A204.1 (cell line): ENCODE results near the gene SALL1.

ENCODE experiments used
- FAIRE-seq: peaks from 2 replicates; lab custom pipeline; 2012; peaks lifted over from hg19 to GRCh38; lab: Jason Lieb, UNC

The SALL1 gene

DNA sequence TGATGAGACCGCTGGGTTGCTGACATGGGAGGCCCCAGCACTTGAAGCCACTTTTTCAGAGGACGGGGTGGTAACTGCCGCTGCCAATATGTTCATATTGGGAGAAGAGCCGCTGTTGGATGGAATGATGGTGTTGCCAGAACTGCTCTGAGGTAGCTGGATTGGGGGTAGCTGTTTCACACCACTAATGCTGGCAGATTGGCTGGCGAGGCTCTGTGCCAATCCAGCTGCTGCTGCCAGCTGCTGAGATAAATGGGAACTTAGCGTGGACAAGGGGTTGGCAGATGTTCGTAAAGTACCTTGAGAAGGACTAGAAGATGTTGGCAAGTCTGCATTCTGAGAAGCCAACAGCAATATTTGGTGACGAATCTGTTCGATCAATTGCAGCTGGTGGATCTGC, 10.0 kb downstream of the SALL1 start:
- FAIRE-seq, result no peak

DNA sequence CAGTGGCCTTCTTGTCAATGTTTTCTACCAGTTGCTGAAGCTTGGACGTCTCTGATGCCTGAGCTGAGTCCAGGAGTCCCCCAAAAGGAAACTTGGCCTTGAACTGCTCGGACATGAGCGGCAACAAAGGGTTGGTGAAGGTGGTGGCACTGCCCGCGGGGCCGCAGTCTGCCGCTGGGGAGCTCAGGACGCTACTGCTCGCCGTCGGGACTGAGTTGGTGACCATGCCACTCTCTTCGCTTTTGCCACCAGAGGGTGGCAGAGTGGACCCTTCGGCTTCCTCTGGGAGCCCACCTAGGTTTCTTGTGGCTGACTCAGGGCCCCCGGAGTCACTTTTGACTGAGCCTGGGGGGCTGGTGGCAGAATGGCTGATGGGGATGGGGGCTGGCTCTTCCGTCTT, 11.0 kb downstream of the SALL1 start:
- no peak for FAIRE-seq

DNA sequence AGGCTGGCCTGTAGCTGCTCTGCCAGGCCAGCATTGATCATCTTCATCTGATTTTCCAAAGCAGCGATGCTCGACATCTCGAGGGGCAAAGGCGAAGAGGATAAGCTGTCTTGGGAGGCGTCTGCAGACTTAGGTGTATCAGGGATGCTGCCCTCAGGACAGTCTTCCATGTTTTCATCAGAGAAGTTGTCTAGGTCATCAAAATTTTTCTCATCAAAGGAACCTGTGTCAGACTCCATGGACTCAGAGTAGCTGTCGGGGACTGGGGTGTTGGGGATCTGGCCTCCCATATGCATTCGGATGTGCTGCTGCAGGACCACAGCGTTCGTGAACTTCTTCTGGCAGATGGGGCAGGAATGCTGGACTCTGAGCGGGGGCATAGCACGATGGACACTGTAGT, 11.5 kb downstream of the SALL1 start:
- no peak for FAIRE-seq

DNA sequence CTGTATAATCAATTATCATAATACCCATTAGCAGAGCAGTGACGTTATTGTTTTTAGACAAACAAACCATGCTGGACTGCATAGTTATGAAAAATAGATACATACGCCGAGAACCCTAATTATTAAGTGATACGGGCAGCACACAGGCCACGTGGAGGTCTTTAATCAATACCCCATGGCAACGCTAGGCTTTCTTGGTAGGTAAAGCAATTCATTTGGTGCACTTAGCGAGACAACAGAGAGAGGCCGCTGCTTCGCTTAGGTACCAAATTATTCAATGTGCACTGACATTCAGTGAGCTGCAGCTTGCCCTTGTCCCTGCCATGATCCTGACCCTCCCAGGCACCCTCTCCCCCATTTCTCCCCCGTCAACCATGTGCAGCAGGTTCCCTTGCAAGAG, 12.9 kb downstream of the SALL1 start:
- FAIRE-seq, result no peak

DNA sequence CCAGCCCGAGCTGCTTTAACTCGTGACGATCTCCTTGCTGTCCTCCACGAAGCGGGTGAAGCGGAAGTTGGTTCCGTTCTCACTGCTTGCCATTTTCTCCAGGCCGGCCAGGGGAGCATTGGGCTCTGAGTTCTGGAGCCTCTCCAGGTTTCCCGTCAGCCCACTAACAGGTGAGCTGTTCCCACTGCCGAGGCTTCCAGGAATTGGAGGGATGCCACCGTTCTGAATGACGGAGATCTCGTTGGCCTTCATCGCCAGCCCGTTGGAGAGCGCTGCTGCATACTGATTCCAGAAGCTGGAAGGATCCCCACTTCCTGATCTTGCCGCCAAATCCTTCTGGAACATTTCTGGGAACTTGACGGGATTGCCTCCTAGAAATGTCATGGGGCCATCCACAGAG, 14.0 kb downstream of the SALL1 start:
- FAIRE-seq, result no peak

DNA sequence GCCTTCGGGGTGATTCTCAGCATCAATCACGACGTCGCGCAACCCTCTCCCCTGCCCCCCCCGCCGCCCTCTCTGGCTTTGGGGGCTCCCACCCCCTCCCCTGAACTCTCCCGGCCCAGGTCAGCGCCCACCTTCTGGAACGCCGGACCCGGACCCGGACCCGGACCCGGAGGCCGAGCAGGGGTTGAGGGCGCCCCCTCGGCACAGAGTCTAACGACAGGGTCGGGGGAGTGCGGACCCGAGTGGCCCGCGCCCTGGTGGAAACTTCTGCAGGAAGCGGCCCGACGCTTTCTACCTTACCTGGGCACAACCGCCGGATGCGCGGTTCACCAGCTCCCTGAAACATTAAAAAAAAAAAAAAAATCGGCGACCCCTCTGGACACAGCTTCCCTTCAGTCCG, 16.2 kb downstream of the SALL1 start:
- no peak for FAIRE-seq

DNA sequence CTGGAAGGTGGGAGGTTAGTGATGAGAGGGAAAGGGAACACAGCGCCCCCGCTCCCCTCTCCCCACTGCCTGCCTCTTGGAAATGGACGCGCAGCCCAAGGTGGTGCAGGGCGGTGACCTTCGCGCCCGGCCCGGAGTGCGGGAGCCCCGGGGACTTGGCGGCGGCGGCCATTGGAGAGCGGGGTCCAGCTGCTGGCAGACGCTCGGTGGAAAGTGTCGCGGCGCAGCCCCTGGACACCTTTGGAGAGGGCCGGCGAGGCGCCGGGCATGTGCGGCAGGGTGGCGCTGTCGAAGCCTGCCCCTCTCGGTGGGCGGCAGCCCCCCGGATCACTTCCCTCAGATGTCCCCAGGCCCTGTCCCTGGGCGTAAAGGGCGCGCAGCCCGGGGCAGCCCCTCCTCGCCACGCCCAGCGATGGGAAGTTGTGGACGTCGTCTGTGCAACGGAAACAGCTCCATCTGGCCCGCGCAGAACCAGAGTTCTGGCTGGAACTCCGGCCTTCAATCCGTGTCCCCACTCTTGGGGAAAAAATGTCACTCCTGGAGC, 16.7 kb downstream of the SALL1 start:
- no peak for FAIRE-seq

DNA sequence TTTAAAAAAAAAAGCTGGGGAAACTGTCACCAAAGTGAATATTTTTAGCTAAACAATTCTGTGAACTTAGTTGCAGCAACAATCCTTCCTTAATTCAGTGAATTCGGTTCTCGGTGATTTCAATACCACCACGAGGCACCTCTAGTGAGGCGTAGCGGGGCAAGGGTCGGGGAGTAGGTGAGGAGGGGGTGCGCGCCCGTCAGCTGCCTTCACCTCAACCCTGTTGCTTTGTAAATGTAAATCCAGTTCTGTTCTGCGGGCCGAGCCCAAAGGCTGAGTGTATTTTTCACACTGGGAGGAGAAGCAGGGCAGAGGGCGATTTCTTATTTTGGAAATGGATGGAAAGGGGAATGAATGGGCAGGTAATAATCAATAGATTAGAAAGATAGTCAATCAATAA, 17.4 kb downstream of the SALL1 start:
- no peak for FAIRE-seq

DNA sequence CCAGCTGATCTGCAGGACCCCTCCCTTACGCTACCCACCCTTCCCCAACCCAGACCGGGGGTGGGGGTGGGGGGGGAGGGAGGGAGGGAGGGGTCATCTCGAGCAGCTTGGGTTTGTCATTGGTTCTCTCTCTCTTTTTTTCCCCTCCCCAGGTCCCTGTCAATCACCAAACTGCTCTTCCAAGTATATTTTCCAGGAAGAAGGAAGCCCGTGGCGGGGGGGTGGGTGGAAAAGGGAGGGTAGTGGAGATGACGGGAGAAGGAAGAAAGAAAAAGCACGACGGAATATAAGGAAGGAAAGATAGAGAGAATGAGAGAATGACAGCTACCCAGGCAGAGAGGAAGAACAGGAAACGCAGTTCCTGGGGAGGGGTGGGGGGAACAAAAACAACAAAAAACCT, 17.9 kb downstream of the SALL1 start:
- FAIRE-seq, result no peak

DNA sequence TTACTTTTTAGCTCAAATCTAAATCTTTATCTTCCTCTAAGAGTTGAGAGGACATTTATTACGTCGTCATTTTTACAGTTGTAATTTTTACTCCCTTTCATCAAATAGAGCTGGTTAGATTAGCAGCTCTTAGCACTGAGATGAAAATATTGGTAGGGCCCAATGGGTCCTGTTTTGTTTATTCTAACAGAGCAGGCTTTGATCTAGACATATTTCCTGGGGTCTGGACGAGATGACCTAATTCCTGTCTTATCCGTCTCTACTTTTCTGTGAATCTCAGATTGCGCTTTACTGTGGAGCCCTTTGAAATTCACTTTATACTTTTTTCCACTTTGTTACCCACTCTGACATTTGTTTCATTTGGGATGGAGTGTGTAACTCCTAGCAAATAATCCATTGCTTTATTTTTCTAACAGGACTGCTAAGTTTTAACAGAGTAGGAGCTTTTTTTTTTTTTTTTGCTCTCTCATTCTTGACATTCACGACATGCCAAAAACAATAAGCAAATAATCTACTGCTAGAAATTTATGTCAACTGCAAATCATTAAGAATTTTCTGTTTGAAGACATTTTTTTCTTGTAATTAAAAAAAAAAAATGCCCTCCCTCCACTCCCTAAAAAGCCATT, 18.5 kb downstream of the SALL1 start:
- no peak for FAIRE-seq

DNA sequence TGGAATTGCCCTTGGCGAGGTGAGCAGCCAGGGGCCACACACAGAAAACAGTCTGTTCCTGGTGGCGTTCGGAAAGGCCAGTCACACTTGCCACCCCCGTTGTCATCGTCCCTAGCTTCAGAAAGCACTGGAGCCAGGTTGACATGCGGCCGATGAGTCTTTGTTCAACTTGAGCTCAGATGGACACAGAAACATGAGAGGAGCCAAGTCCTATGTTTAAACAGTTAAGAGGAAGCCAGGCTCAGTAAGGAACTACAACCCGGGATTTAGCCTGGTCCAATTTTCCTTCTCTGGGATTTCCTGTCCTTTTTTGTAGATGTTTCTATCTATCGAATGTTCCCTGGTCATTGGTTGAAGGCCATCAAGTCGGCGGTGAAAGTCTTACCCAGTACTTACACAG, 19.5 kb downstream of the SALL1 start:
- FAIRE-seq, result no peak

DNA sequence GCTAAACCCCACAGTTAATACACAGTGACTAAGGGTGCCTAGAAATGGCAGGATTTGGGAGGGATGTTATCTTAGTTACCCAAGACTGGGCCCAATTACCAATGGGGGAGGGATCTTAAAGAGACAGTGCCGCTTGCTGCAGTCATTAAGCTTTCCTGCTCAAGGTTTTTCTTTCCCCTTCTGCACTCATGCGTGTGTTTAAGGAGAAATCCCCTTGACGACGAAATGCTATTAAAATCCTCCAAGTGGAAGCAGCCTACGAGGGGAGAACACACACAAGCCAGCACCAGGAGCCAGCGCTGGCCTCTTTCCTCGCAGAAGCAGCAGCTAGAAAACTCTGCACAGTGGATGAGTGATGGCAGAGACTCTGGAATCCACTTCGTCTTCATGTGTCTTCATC, 22.0 kb downstream of the SALL1 start:
- FAIRE-seq, result no peak

DNA sequence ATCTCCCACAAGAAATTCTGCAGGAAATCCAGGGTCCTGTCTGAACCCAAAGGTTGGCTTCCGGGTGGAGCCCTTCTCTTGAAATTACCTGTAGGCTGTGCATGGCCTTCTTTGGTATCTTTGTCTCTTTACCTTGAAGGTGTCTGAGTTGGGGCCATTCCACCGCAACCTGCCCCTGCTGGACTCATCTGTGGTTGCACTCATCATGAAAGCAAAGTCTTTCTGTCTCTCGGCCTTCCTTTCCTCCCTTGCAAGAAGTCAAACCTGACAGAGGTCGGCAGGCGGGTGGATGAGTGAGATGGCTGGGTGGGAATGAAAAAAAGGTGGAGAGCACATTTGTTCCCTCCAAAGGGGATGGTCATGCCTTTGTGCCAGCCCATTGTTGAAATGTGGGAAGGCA, 25.1 kb downstream of the SALL1 start:
- no peak for FAIRE-seq

DNA sequence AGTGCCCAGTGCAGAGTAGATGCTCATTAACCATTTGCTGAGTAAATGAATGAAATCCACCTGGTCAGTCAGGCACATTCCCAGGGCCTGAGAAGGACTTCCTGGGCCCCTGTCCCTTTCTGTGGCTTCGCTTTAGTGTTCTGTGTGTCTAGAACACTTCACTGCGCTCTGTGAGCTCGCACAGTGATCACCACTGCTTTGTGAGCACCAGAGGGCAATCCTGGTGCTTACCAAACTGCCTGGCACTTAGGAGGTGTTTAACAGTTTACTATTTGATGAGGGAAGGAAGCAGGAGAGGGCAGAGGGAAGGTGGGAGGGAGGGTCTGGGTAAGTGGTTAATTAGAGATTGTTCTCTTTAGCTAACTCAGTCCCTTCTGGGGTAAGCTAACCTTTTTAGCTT, 26.2 kb downstream of the SALL1 start:
- no peak for FAIRE-seq

DNA sequence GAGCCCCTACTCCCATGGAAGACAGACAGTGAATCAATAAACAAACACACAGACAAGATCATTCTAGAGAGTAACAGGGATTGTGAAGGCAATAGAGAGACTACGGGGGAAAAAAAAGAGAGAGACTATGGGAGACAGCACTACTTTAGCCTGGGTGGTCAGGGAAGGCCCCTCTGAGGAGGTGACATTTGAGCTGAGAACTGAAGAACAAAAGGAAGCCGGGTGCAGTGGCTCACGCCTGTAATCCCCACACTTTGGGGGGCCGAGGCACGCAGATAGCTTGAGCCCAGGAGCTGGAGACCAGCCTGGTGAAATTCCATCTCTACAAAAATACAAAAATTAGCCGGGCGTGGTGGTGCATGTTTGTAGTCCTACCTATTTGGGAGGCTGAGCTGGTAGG, 29.2 kb downstream of the SALL1 start:
- FAIRE-seq, result no peak

DNA sequence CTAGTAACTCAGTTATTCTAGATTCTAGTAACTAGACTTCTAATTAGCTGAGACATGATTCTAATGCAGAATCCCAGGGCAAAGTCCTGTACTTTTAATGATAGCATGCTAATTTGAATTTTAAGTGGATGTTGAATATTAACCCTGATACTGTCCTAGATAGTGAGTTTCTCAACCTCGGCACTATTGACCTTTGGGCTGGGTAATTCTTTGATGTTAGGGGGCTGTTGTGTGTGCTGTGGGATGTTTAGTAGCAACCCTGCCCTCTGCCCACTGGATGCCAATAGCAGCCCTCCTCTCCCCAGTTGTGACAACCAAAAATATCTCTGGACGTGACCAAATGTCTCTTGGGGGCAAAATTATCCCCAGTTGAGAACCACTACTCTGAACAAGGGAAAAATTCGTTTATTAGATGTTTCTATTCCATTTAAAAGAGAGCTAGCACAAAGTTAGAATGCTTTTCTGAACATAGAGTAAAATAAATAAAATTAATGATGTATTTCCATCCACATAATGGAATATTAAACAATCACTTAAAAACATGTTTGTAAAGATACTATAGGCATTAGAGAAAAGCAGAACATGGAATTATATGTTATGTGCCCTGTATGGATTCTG, 30.2 kb downstream of the SALL1 start:
- FAIRE-seq, result no peak

DNA sequence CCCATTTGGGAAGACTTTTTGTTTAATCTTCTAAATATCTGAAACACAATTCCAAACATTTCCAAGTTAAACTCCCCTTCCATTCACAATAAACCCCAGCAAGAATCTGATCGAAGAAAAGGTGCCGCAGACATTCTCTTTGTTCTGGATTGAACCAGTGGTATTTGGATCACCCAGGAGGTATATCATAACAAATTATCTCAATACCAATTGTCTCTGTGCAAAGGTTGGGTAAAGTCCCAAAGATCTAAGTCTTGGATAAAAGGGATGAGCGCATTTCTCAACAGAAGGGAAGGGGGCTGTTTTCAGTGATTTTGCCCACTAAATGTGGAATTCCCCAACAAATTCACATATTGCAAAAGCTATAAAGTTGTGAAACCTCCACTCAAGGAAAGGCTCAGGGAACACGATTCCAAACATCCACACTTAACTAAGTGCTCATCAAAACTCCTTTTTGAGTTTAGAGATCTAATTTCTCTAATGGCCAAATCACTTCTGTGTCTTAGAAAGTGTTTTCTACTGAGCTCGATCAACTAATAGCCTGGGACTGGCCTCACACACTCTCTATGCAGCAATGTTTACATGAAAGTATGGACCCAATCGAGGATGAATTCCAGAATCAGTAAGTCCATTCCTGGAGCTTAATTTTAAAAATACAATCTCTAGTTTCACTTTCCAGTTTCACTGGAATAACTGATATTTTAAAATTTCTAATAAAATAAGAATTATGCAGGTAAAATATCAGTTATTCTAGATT, 30.9 kb downstream of the SALL1 start:
- no peak for FAIRE-seq

DNA sequence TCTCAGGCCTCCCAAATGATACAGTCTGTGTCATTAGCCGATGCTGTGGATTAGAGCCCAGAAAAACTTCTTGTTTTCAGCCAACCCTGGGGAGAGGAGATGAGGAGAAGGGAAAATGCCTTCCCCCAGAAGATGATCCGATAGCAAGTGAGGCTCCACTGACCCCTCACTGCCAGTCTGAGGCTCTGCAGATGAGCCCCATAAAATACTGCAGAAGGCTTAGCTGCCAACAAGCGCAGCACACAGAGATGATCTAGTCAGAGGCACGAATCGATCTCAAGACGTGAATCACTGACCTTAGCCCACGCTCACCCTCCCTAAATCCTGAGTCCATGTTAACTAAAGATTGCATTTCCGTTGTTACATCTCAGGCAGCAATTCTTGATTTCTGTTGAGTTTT, 31.5 kb downstream of the SALL1 start:
- no peak for FAIRE-seq

DNA sequence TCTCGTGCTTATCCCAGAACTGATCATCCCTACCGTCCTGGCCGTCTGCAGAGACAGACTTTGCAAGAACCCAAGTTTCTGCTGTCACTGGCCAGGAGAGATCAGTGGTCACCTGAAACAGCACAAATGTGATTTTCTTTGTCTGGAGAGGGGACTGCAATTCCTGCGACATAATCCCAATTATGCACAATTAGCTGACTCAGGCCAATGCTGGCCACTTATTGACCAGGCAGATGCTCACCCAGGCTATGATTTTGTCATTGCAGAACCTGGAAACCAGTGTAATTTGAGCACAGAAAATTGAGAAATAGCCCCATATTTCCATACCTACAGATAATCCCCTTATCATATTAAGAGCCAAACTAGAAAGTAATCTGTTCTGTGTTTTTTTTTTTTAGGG, 34.7 kb downstream of the SALL1 start:
- FAIRE-seq, result no peak

DNA sequence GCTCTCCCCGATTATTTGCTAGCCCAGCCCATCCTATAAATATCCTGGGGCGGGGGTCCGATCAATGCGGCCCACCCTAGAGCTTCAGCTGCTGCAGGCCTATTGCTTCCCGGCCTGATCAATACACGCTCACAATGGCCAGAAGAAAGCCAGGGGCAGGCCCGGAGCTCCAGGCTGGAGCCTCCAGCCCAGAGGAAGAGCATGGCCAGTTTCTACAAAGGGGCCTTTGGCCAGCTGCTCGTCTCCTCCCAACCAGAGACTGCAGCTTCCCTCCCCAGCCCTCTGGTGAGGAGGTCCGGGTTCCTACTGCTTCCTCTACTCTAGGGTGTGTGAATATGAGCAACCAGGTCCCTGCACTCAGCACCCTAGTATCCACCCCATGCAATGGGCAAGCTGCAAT, 36.7 kb downstream of the SALL1 start:
- no peak for FAIRE-seq

DNA sequence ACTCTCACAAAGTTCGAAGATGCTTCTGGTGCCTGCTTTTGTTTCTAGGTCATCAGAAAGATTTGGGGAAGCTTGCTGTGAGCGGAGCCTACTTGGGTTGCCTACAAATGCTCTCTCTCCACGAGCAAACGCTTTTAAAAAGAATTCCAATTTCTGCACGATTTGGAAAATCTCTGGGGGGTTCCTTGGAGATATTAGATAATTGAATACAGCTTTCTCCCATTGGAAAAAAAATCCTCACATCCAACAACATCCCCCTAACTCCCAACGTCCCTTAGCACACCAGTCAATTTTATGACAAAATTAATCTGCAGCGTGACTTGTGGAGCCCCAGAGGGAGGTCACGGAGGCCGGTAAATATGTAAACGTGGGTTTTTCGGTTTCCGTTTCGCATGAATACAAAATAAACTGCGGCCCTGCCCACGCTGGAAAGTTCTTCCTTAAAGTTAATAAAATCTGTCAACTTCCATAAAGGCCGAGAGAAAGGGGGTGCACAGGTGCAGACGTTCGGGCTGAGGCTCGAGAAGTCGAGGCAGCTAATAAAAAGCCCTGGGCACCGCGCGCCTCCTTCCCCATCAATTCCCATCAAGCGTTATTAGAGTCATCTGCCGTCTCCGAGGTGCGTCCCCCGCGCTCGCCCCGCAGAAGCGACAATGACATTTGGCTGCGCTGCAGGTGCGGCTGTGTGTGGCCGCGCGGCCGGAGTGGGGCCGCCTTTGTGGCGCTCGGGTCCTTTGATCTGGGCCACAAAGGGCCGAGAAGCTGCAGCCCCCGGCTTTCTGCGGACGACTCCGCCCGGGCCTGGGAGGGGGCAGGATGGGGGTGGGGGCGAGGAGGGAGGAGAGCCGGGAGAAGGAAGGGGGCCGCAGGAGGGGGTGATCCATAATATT, 37.6 kb downstream of the SALL1 start:
- no peak for FAIRE-seq

DNA sequence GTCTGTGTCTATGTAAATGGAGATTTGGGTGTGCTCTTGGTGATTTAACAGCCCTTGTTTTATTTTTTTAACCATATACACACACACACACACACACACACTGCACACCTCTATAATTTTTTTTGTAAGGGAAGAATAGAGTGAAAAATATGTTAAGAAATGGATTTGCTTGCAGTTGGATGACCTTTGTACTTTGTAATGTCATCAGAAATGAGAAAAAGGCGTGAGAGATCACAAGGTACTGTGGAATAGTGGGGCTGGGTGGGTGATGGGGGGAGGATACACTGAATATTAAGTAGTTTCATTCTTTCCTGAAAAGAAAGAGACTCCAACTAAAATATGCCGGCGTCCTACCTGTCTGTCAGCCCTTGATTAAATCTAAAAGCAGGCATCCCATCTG, 38.7 kb downstream of the SALL1 start:
- FAIRE-seq, result no peak

DNA sequence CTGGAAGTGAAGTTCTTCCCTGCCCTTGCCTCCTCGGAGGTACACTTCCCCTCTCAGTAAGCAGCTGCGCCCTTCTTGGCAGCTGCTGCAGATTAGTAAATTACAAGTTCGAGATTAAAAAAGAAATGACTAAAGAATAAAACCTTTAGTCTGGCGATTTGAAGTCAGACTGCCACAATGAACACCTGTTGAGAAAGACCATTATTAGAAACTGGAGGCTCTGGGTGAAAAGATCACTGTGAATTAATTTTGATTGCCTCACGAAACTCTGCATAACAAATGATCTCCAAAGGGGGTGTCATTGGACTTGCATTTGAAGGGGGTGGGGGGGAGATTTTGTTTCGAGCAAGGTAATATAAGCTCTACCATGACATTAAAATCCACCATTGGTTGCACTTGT, 39.3 kb downstream of the SALL1 start:
- FAIRE-seq, result no peak
